K562 (cell line): ENCODE measurements around the gene ANKRD10. TPM values are rescaled to one million over a fixed set of nuclear protein-coding genes. Genes with fewer than 3 reads are reported as not detected.

Experiments used
- ATAC-seq: fragments of 200-7000 bp; cut with Tn5 transposase; 3 replicates; pipeline ENCODE4 v1.9.1; 2020; ENCODE audit warnings: moderate library complexity
- BruUV-seq: library from RNA; stranded (reverse); fragments of 400-500 nt; replicated peaks from 2 replicates; lab custom pipeline; 2021; lab: Mats Ljungman, UMichigan
- CTCF ChIA-PET: fragments of 300-600 bp; formaldehyde crosslinking; extraction: SDS; loops from one replicate; lab custom pipeline; 2021; ENCODE audit warnings: low intra/inter-chr PET ratio; lab: Yijun Ruan, JAX
- POLR2A ChIA-PET: fragments of 300-600, 350-650 bp; sonication (Branson Sonifier 250); formaldehyde crosslinking; extraction: SDS; loops from one replicate; lab custom pipeline; 2021; ENCODE audit warnings: antibody characterized with exemption, inconsistent platforms; lab: Yijun Ruan, JAX
- DNase-seq, 4 experiments: peaks; one replicate each; pipeline versions ENCODE4 v3.0.0 to v3.0.0-alpha.2; 2011 to 2018; ENCODE audit warnings: low spot score in 3 of 4, mixed read lengths in 3 of 4; ENCODE audit errors: extremely low read depth in 1 of 4
- FAIRE-seq: peaks from 2 replicates; lab custom pipeline; 2011; peaks lifted over from hg19 to GRCh38; lab: Jason Lieb, UNC
- H2AFZ ChIP-seq: 2 replicates; pipeline ENCODE4 v1.6.0; 2011; ENCODE audit warnings: low read depth, low read length, control low read depth, inconsistent platforms
- H3K27ac ChIP-seq: fragments of 200-600 bp; 3 replicates; pipeline ENCODE4 v1.8.0; 2011; ENCODE audit warnings: low read depth, mild to moderate bottlenecking, control low read depth, inconsistent platforms, low read length, moderate library complexity, mixed read lengths; ENCODE audit errors: extremely low read depth
- H3K27me3 ChIP-seq, 2 experiments: fragments of 300-600 bp in 1 of 2; 2 replicates in 1 of 2; 3 replicates in 1 of 2; pipeline versions ENCODE4 v1.6.0 to v1.8.0; 2011; ENCODE audit warnings: inconsistent platforms in 2 of 2, low read length in 2 of 2, mild to moderate bottlenecking in 1 of 2, mixed read lengths in 1 of 2, moderate library complexity in 1 of 2; ENCODE audit not compliant: control insufficient read depth in 2 of 2, insufficient read depth in 2 of 2
- H3K36me3 ChIP-seq: fragments of 300-600 bp; 3 replicates; pipeline ENCODE4 v1.8.0; 2011; ENCODE audit warnings: mild to moderate bottlenecking, low read length, inconsistent platforms; ENCODE audit not compliant: control insufficient read depth, insufficient read depth
- H3K4me1 ChIP-seq, 2 experiments: fragments of 200-600 bp in 1 of 2; replicated peaks in 1 of 2; 2 replicates in 1 of 2; 3 replicates in 1 of 2; pipeline versions ENCODE4 v1.5.1 to v1.8.0; 2011; ENCODE audit warnings: inconsistent platforms in 2 of 2, low read length in 2 of 2, mild to moderate bottlenecking in 1 of 2, mixed read lengths in 1 of 2, moderate library complexity in 1 of 2; ENCODE audit not compliant: control insufficient read depth in 2 of 2, insufficient read depth in 2 of 2
- H3K4me2 ChIP-seq: 2 replicates; pipeline ENCODE4 v1.6.1; 2011; ENCODE audit warnings: low read length, control low read depth, inconsistent platforms, mixed read lengths; ENCODE audit not compliant: insufficient read depth
- H3K4me3 ChIP-seq: fragments of 200-600 bp; sonication (generic), shearing (Covaris generic); 2 replicates; pipeline ENCODE4 v1.5.1; 2016; ENCODE audit warnings: control low read depth, inconsistent platforms
- H3K79me2 ChIP-seq: fragments of 200-600 bp; 3 replicates; pipeline ENCODE4 v1.8.0; 2011; ENCODE audit warnings: low read length, inconsistent platforms; ENCODE audit not compliant: control insufficient read depth, insufficient read depth
- H3K9ac ChIP-seq, 2 experiments: 2 replicates each; pipeline versions ENCODE4 v1.6.0 to v1.6.1; 2011; ENCODE audit warnings: low read depth in 2 of 2, low read length in 2 of 2, control low read depth in 1 of 2, inconsistent platforms in 1 of 2, mild to moderate bottlenecking in 1 of 2, mixed read lengths in 1 of 2; ENCODE audit not compliant: insufficient read depth in 1 of 2
- H3K9me1 ChIP-seq: one replicate; pipeline ENCODE4 v1.6.0; 2011; ENCODE audit warnings: inconsistent platforms, mild to moderate bottlenecking, low read length, moderate library complexity; ENCODE audit not compliant: control insufficient read depth, insufficient read depth
- H3K9me3 ChIP-seq: replicated peaks from 2 replicates; pipeline ENCODE4 v1.5.1; 2011; ENCODE audit warnings: low read depth, low read length, inconsistent platforms; ENCODE audit not compliant: control insufficient read depth, insufficient read depth
- H4K20me1 ChIP-seq: replicated peaks from 2 replicates; pipeline ENCODE4 v1.6.1; 2011; ENCODE audit warnings: low read length, inconsistent platforms, mixed read lengths; ENCODE audit not compliant: control insufficient read depth, insufficient read depth
- ATF2 ChIP-seq: sonication (generic); formaldehyde crosslinking; IDR thresholded peaks from 2 replicates; pipeline ENCODE4 v1.8.1; 2022; ENCODE audit warnings: missing genetic modification reagents
- CHD4 ChIP-seq: fragments of 200-600 bp; sonication (generic); IDR thresholded peaks from 3 replicates; pipeline ENCODE4 v1.6.1; 2012; ENCODE audit warnings: low read depth, mild to moderate bottlenecking, mixed read lengths, low read length, inconsistent platforms; ENCODE audit not compliant: insufficient read depth, insufficient replicate concordance, poor library complexity, severe bottlenecking
- FOXK2 ChIP-seq, 2 experiments: fragments of 450-650 bp; IDR thresholded peaks in 1 of 2; conservative IDR thresholded peaks in 1 of 2; 2 replicates each; pipeline ENCODE4 v1.6.1; 2016; ENCODE audit warnings: low read depth in 2 of 2, mild to moderate bottlenecking in 1 of 2
- HBP1 ChIP-seq: fragments of 450-650 bp; formaldehyde crosslinking; IDR thresholded peaks from 2 replicates; pipeline ENCODE4 v1.4.0; 2022; ENCODE audit warnings: missing genetic modification characterization
- HDAC2 ChIP-seq: fragments of 450-650 bp; IDR thresholded peaks from 2 replicates; pipeline ENCODE4 v1.6.1; 2016; ENCODE audit warnings: mild to moderate bottlenecking
- KHSRP ChIP-seq: fragments of 450-650 bp; IDR thresholded peaks from 2 replicates; pipeline ENCODE4 v1.6.1; 2017
- LARP7 ChIP-seq: fragments of 450-650 bp; IDR thresholded peaks from 2 replicates; pipeline ENCODE4 v1.6.1; 2016
- MTA3 ChIP-seq: fragments of 450-650 bp; formaldehyde crosslinking; IDR thresholded peaks from 2 replicates; pipeline ENCODE4 v1.6.1; 2017; ENCODE audit warnings: mild to moderate bottlenecking, borderline replicate concordance
- MYC ChIP-seq, 2 experiments: fragments of 250-450 bp in 1 of 2; sonication (Bioruptor Pico) in 1 of 2; IDR thresholded peaks; 2 replicates each; pipeline versions ENCODE4 v1.5.1 to v1.6.1; 2012 to 2021; ENCODE audit warnings: low read depth in 2 of 2, borderline replicate concordance in 1 of 2, improper control_type of control experiment in 1 of 2, low read length in 1 of 2, mild to moderate bottlenecking in 1 of 2, moderate library complexity in 1 of 2
- PTBP1 ChIP-seq: fragments of 200-400 bp; formaldehyde crosslinking; IDR thresholded peaks from 2 replicates; pipeline ENCODE4 v1.6.1; 2017; ENCODE audit warnings: low read depth, low read length
- PTTG1 ChIP-seq: fragments of 450-650 bp; IDR thresholded peaks from 2 replicates; pipeline ENCODE4 v1.6.1; 2016; ENCODE audit warnings: low read depth, mild to moderate bottlenecking, missing genetic modification characterization, missing compliant biosample characterization
- SAFB ChIP-seq: fragments of 200-400 bp; formaldehyde crosslinking; IDR thresholded peaks from 2 replicates; pipeline ENCODE4 v1.6.1; 2017; ENCODE audit warnings: low read depth, low read length, borderline replicate concordance
- SREBF2 ChIP-seq: sonication (generic); formaldehyde crosslinking; IDR thresholded peaks from 2 replicates; pipeline ENCODE4 v1.4.0; 2020; ENCODE audit warnings: mild to moderate bottlenecking, missing genetic modification reagents
- SUPT5H ChIP-seq: fragments of 450-650 bp; IDR thresholded peaks from 2 replicates; pipeline ENCODE4 v1.6.1; 2016
- TCF7L2 ChIP-seq: fragments of 150-350 bp; IDR thresholded peaks from 2 replicates; pipeline ENCODE4 v1.6.1; 2016; ENCODE audit warnings: low read depth, mild to moderate bottlenecking, low read length, moderate library complexity
- TEAD1 ChIP-seq, 2 experiments: fragments of 450-650 bp in 1 of 2; sonication (generic) in 1 of 2; formaldehyde crosslinking; IDR thresholded peaks; 2 replicates each; pipeline versions ENCODE4 v1.4.0 to v1.8.0; 2020 to 2022; ENCODE audit warnings: mild to moderate bottlenecking in 2 of 2, missing genetic modification reagents in 1 of 2
- ZBTB7A ChIP-seq: IDR thresholded peaks from 2 replicates; pipeline ENCODE4 v1.6.1; 2011; ENCODE audit warnings: low read depth, mild to moderate bottlenecking, low read length, moderate library complexity, borderline replicate concordance; ENCODE audit not compliant: control insufficient read depth
- ZNF212 ChIP-seq: fragments of 450-650 bp; formaldehyde crosslinking; IDR thresholded peaks from 2 replicates; pipeline ENCODE4 v1.4.0; 2020; ENCODE audit warnings: mild to moderate bottlenecking
- ZNF79 ChIP-seq: fragments of 250-450 bp; sonication (Bioruptor Pico); IDR thresholded peaks from 2 replicates; pipeline ENCODE4 v1.4.0; 2020; ENCODE audit warnings: low read depth, mild to moderate bottlenecking, moderate library complexity
- WGBS: fragments of 100-300 bp; shearing (Covaris generic); methylation state at CpG from one replicate; pipeline ENCODE4 v1.1.6; 2016; ENCODE audit warnings: low coverage, mixed read lengths; ENCODE audit not compliant: insufficient coverage; ENCODE audit errors: missing lambda C conversion rate; 5-methylcytosine and 5-hydroxymethylcytosine counted together
- in situ Hi-C: fragments of 300-500 bp; cut with MboI; formaldehyde crosslinking; loops from 4 replicates; pipeline ENCODE4 v1.15.0; 2018; ENCODE audit warnings: inconsistent platforms, mixed read lengths
- intact Hi-C: fragments of 100-400 bp; cut with micrococcal nuclease; formaldehyde crosslinking; loops from 2 replicates; pipeline ENCODE4 v1.14.2; 2022
- polyA plus RNA-seq, 8 experiments: library from polyadenylated mRNA; depleted of rRNA in 4 of 8; stranded (reverse) in 5 of 8; unstranded in 3 of 8; fragments of >200 nt; fragmentation: Nextera tagmentation in 2 of 8; fragmentation: Illumina TruSeq in 1 of 8; extraction: Ambion mirVana in 2 of 8; extraction: Trizol in 1 of 8; gene quantifications; 2 replicates each; pipeline versions ENCODE4 v1.2.1 to v1.2.3, GENCODE V29; 2011 to 2014; ENCODE audit warnings: inconsistent platforms in 1 of 8, missing spikeins in 1 of 8
- total RNA-seq, 7 experiments: library from RNA; depleted of rRNA in 6 of 7; stranded (reverse); fragments of >200 nt in 6 of 7; fragmentation: Illumina TruSeq in 2 of 7; extraction: Trizol in 2 of 7; gene quantifications; 2 replicates each; pipeline versions ENCODE4 v1.2.1 to v1.2.3, GENCODE V29; 2011 to 2021; ENCODE audit warnings: low replicate concordance in 1 of 7

The ANKRD10 gene
- total and polyA plus RNA-seq, 9 of the 15 experiments (the other 6 are each of a cell fraction or from before 2014, with no cell fraction given): 21.7 to 183 (median 45.0) TPM

- in situ Hi-C loops: no loop called here
- no TSS peak for BruUV-seq
- WGBS: 33% methylated on average over 2 of the region's 2 CpGs
These were observed 31.9 kb downstream of the ANKRD10 start for GRCh38 chr13:110882972-110883371.

More at GRCh38 chr13:110882972-110883371, 31.9 kb downstream of the ANKRD10 start:
- ATAC-seq (no peak), FAIRE-seq (no peak), DNase-seq (no peak)
- Histone ChIP-seq H3K79me2 (no peaks in the 10 kb centered on the region), H3K27me3 (no peaks in the 10 kb centered on the region), H4K20me1 (no peaks in the 10 kb centered on the region), H3K9me3 (no peaks in the 10 kb centered on the region), H3K4me3 (no peak overlapping the region), H3K27ac (no peak overlapping the region), H3K9me1 (no peaks in the 10 kb centered on the region), H3K36me3 (no peaks in the 10 kb centered on the region), H2AFZ (no peak overlapping the region), H3K4me2 (no peak overlapping the region), H3K9ac (no peak overlapping the region), H3K4me1 (no peaks in the 10 kb centered on the region)
- CTCF ChIA-PET: no interaction called here
- TF ChIP-seq SUPT5H (no peak), ZBTB7A (no peak), ZNF79 (CRISPR knock-in tag) (no peak), SREBF2 (CRISPR knock-in tag) (no peak), KHSRP (no peak), TEAD1 (CRISPR knock-in tag; IDR thresholded peaks at IDR 0.05) (no peak), ATF2 (no peak), TCF7L2 (no peak), HBP1 (CRISPR knock-in tag) (no peak), MTA3 (no peak), CHD4 (no peak), PTTG1 (tag) (no peak), HDAC2 (no peak), LARP7 (no peak), SAFB (no peak), MYC (IDR thresholded peaks at IDR 0.05; ENCODE audit: low read depth, low read length) (no peak), MYC (CRISPR knock-in tag; IDR thresholded peaks at IDR 0.05; ENCODE audit: borderline replicate concordance, low read depth) (no peak), PTBP1 (no peak), ZNF212 (CRISPR knock-in tag) (no peak), FOXK2 (conservative IDR thresholded peaks at IDR 0.05 in 1 of 2, IDR thresholded peaks at IDR 0.05 in 1 of 2; ENCODE audit: low read depth in 2 of 2) (no peak)
- POLR2A ChIA-PET: interaction anchor here (0.7 to 1.3 kb wide), 2 partner anchors 17 to 168 kb away, joined by 3 to 7 read pairs; no protein-coding TSS in a partner anchor
- intact Hi-C loops: no loop called here
